Thyroid gland (tissue), 4 donors: ENCODE measurements around the gene KRT73. TPM values are rescaled to one million over a fixed set of nuclear protein-coding genes. Genes with fewer than 3 reads are reported as not detected.

Experiments
- DNase-seq, 2 donors: peaks; one replicate each; pipeline ENCODE4 v3.0.0-alpha.2; 2019
- H3K27ac ChIP-seq, 3 donors: fragments of 200-600 bp; sonication (generic); 1 replicate in 2 of 3; 2 replicates in 1 of 3; pipeline ENCODE4 v1.5.1; 2016 to 2019; ENCODE audit warnings: mild to moderate bottlenecking in 1 of 3, moderate library complexity in 1 of 3
- H3K27me3 ChIP-seq: fragments of 200-600 bp; sonication (generic); one replicate; pipeline ENCODE4 v1.5.1; 2019
- H3K36me3 ChIP-seq, 2 donors: fragments of 200-600 bp; sonication (generic); one replicate each; pipeline ENCODE4 v1.5.1; 2016 to 2019
- H3K4me1 ChIP-seq, 2 donors: fragments of 200-600 bp; sonication (generic); one replicate each; pipeline ENCODE4 v1.5.1; 2017 to 2019
- H3K4me3 ChIP-seq, 3 donors: fragments of 200-600 bp; sonication (generic); replicated peaks in 1 of 3; 1 replicate in 2 of 3; 2 replicates in 1 of 3; pipeline ENCODE4 v1.5.1; 2016; ENCODE audit warnings: mild to moderate bottlenecking in 1 of 3
- H3K9me3 ChIP-seq: fragments of 200-600 bp; sonication (generic); one replicate; pipeline ENCODE4 v1.5.1; 2017
- CTCF ChIP-seq, 6 experiments: fragments of 200-600 bp in 3 of 6; fragments of 450-650 bp in 3 of 6; sonication (generic) in 3 of 6; IDR thresholded peaks; one replicate each; pipeline ENCODE4 v1.5.1; 2016 to 2019; ENCODE audit warnings: antibody characterized with exemption in 6 of 6, mild to moderate bottlenecking in 2 of 6, inconsistent platforms in 1 of 6, moderate library complexity in 1 of 6
- POLR2A ChIP-seq, 2 donors: fragments of 450-650 bp; IDR thresholded peaks; one replicate each; pipeline ENCODE4 v1.6.1; 2017; ENCODE audit warnings: antibody characterized with exemption in 2 of 2, mild to moderate bottlenecking in 2 of 2, moderate library complexity in 1 of 2
- WGBS, 2 donors: methylation state at CpG; one replicate each; pipeline ENCODE4 v1.1.5; 2017; 5-methylcytosine and 5-hydroxymethylcytosine counted together
- intact Hi-C: fragments of 100-400 bp; cut with DNase I; formaldehyde crosslinking; loops from one replicate; pipeline ENCODE4 v1.15.1; 2023
- total RNA-seq, 4 donors: library from RNA; depleted of rRNA; stranded (reverse); fragments of >200 nt; gene quantifications; one replicate each; pipeline ENCODE4 v1.2.3, GENCODE V29; 2016

The KRT73 gene
- total RNA-seq, 4 donors from 2014 or later, result not detected

GRCh38 chr12:52662093-52662917, 43.9 kb upstream of the KRT73 start:
- no peak for DNase-seq
- WGBS, 2 donors, result 83 to 89% methylated on average over 10 of the region's 10 CpGs
- TF ChIP-seq POLR2A (IDR thresholded peaks at IDR 0.05) (no peak), CTCF (IDR thresholded peaks at IDR 0.05) (no peak)

GRCh38 chr12:52661668-52662067, 43.3 kb upstream of the KRT73 start:
- intact Hi-C loops, result no loop called here
- Histone ChIP-seq H3K36me3 (no peaks in the 10 kb centered on the region), H3K9me3 (no peaks in the 10 kb centered on the region), H3K27ac (no peak overlapping the region), H3K27me3 (no peaks in the 10 kb centered on the region), H3K4me1 (no peaks in the 10 kb centered on the region), H3K4me3 (no peak overlapping the region)
- whole genome bisulfite sequencing, 2 donors, result 97% methylated on average over 3 of the region's 3 CpGs
- TF ChIP-seq CTCF (IDR thresholded peaks at IDR 0.05) (no peak), POLR2A (IDR thresholded peaks at IDR 0.05) (no peak)
- DNase-seq, result no peak

More at GRCh38 chr12:52662093-52662917, 43.9 kb upstream of the KRT73 start:
- H3K36me3 ChIP-seq, result no peaks in the 10 kb centered on the region
- no peaks in the 10 kb centered on the region for H3K4me1 ChIP-seq
- H3K27me3 ChIP-seq, result no peaks in the 10 kb centered on the region
- no peaks in the 10 kb centered on the region for H3K9me3 ChIP-seq
- no peak overlapping the region for H3K27ac ChIP-seq
- H3K4me3 ChIP-seq, result no peak overlapping the region
- intact Hi-C loops, result no loop called here

GRCh38 chr12:52660934-52661499, 42.7 kb upstream of the KRT73 start:
- H3K27me3 ChIP-seq, result no peaks in the 10 kb centered on the region
- no peaks in the 10 kb centered on the region for H3K9me3 ChIP-seq
- 86 to 88% methylated on average over 3 of the region's 3 CpGs for WGBS, 2 donors
- intact Hi-C loops, result no loop called here
- DNase-seq, result no peak
- no peak overlapping the region for H3K27ac ChIP-seq
- TF ChIP-seq POLR2A (IDR thresholded peaks at IDR 0.05) (no peak), CTCF (IDR thresholded peaks at IDR 0.05) (no peak)
- no peaks in the 10 kb centered on the region for H3K36me3 ChIP-seq
- no peak overlapping the region for H3K4me3 ChIP-seq
- H3K4me1 ChIP-seq, result peaks cover 0 to under 1% of the 10 kb centered on the region in 2 donors

- no peak overlapping the region for H3K27ac ChIP-seq
- H3K36me3 ChIP-seq, result no peaks in the 10 kb centered on the region
- no peak for TF ChIP-seq CTCF (IDR thresholded peaks at IDR 0.05)
- no peak for TF ChIP-seq POLR2A (IDR thresholded peaks at IDR 0.05)
- no peak overlapping the region for H3K4me3 ChIP-seq
- WGBS, 2 donors, result 87 to 88% methylated on average over 2 to 4 of the region's 4 CpGs
- H3K9me3 ChIP-seq, result no peaks in the 10 kb centered on the region
- intact Hi-C loops, result no loop called here
- DNase-seq, result no peak
- peaks cover 7 to 11% of the 10 kb centered on the region in 2 donors for H3K4me1 ChIP-seq
- no peaks in the 10 kb centered on the region for H3K27me3 ChIP-seq
These were observed 41.6 kb upstream of the KRT73 start for GRCh38 chr12:52659951-52660350.

- Histone ChIP-seq H3K4me3 (no peak overlapping the region), H3K9me3 (no peaks in the 10 kb centered on the region), H3K27me3 (no peaks in the 10 kb centered on the region), H3K36me3 (no peaks in the 10 kb centered on the region), H3K27ac (no peak overlapping the region), H3K4me1 (peaks cover 7 to 12% of the 10 kb centered on the region in 2 donors)
- intact Hi-C loops, result no loop called here
- WGBS, 2 donors, result 75 to 77% methylated on average over 7 of the region's 7 CpGs
- TF ChIP-seq CTCF (IDR thresholded peaks at IDR 0.05), result no peak
- no peak for TF ChIP-seq POLR2A (IDR thresholded peaks at IDR 0.05)
- no peak for DNase-seq
These were observed 41.0 kb upstream of the KRT73 start for GRCh38 chr12:52659395-52659794.
